ENCODE results near the gene DNMT1. TPM values are rescaled to one million over a fixed set of nuclear protein-coding genes. Genes with fewer than 3 reads are reported as not detected.

The DNMT1 gene
- total RNA-seq, 1 experiment from 2014 or later, result 259 TPM

DNA sequence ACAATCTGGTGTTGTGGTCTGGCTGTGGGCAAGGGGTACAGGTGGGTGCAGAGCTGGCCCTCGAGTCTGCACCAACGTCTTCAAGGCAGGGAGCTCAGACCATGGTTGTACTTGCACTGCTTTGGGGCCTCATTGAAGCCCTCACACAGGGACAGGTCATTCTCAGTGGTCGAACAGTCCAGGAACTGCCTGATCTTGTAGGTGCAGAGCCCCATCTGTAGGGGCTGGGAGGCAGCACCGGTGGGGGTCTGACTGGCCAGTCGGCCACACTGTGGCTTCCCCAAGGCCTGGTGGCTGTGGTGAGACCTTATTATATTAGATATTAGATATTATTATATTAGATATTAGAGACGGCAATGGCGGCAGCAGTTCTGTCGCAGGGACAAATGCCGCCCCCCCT, 22.3 kb upstream of the DNMT1 start:
- no peak for ATAC-seq
- TF ChIP-seq EZH2phosphoT487 (IDR thresholded peaks at IDR 0.05; ENCODE audit: borderline replicate concordance, low read length) (no peak), EZH2 (IDR thresholded peaks at IDR 0.05; ENCODE audit: low read length, unreplicated experiment) (no peak)
- TF ChIP-seq, protein P1, sequence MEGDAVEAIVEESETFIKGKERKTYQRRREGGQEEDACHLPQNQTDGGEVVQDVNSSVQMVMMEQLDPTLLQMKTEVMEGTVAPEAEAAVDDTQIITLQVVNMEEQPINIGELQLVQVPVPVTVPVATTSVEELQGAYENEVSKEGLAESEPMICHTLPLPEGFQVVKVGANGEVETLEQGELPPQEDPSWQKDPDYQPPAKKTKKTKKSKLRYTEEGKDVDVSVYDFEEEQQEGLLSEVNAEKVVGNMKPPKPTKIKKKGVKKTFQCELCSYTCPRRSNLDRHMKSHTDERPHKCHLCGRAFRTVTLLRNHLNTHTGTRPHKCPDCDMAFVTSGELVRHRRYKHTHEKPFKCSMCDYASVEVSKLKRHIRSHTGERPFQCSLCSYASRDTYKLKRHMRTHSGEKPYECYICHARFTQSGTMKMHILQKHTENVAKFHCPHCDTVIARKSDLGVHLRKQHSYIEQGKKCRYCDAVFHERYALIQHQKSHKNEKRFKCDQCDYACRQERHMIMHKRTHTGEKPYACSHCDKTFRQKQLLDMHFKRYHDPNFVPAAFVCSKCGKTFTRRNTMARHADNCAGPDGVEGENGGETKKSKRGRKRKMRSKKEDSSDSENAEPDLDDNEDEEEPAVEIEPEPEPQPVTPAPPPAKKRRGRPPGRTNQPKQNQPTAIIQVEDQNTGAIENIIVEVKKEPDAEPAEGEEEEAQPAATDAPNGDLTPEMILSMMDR (conservative IDR thresholded peaks at IDR 0.05; ENCODE audit: low read depth, low read length), result no peak
- no peak for DNase-seq
- Histone ChIP-seq H3K4me1 (ENCODE audit: insufficient read depth, low read length) (no peaks in the 10 kb centered on the region), H2AFZ (ENCODE audit: low read length) (no peak overlapping the region), H3K27ac (ENCODE audit: low read length) (no peak overlapping the region), H3K36me3 (ENCODE audit: low read depth, low read length) (no peaks in the 10 kb centered on the region), H3F3A (ENCODE audit: low read length, unreplicated experiment) (no peaks in the 10 kb centered on the region), H3K9ac (ENCODE audit: low read length) (no peak overlapping the region), H3K9me3 (ENCODE audit: low read length) (no peaks in the 10 kb centered on the region), H3K9me2 (replicated peaks; ENCODE audit: low read length) (no peaks in the 10 kb centered on the region), H3K79me2 (ENCODE audit: low read length) (no peaks in the 10 kb centered on the region), H3K4me3 (ENCODE audit: low read length) (no peak overlapping the region), H3K27me3 (ENCODE audit: low read length) (no peaks in the 10 kb centered on the region), H4K20me1 (ENCODE audit: low read length) (no peaks in the 10 kb centered on the region), H3K4me2 (ENCODE audit: low read length) (no peak overlapping the region)
- ChIA-PET POLR2A (ENCODE audit: unreplicated experiment) (no interaction called here), CTCF (no interaction called here)
- intact Hi-C loops (cut with micrococcal nuclease), result no loop called here
- no TSS peak for BruUV-seq (replicated peaks)

DNA sequence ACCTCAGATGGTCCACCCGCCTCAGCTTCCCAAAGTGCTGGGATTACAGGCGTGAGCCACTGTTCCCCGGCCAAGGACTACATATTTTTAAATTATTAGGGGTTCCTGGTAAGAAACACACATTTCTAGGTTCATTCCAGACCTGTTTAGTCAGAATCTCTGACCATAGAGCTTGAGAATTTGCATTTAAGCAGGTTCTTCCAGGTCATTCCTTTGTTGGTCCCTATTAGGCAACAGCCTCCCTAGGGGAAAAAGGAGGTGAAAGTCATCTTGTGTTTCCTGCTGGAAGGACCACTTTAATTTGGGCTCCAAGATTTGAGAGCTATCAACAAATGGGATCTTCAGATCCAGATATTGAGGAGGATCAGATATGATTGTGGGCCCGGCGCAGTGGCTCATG, 20.0 kb upstream of the DNMT1 start:
- TF ChIP-seq EZH2phosphoT487 (IDR thresholded peaks at IDR 0.05; ENCODE audit: borderline replicate concordance, low read length), result no peak
- TF ChIP-seq, protein P1 (conservative IDR thresholded peaks at IDR 0.05; ENCODE audit: low read depth, low read length), result no peak
- TF ChIP-seq EZH2 (IDR thresholded peaks at IDR 0.05; ENCODE audit: low read length, unreplicated experiment), result no peak
- H3K4me3 ChIP-seq (ENCODE audit: low read length), result no peak overlapping the region
- no peak overlapping the region for H3K4me2 ChIP-seq (ENCODE audit: low read length)
- no peaks in the 10 kb centered on the region for H3F3A ChIP-seq (ENCODE audit: low read length, unreplicated experiment)
- peaks cover under 1% of the 10 kb centered on the region; the same call in 1 of the 2 replicates for H3K4me1 ChIP-seq (ENCODE audit: insufficient read depth, low read length)
- H4K20me1 ChIP-seq (ENCODE audit: low read length), result no peaks in the 10 kb centered on the region
- no peak overlapping the region for H3K9ac ChIP-seq (ENCODE audit: low read length)
- no peaks in the 10 kb centered on the region for H3K79me2 ChIP-seq (ENCODE audit: low read length)
- no peaks in the 10 kb centered on the region for H3K9me3 ChIP-seq (ENCODE audit: low read length)
- no peak overlapping the region for H2AFZ ChIP-seq (ENCODE audit: low read length)
- no peak overlapping the region for H3K27ac ChIP-seq (ENCODE audit: low read length)
- no peaks in the 10 kb centered on the region for H3K9me2 ChIP-seq (replicated peaks; ENCODE audit: low read length)
- ChIA-PET POLR2A (ENCODE audit: unreplicated experiment) (no interaction called here), CTCF (no interaction called here)
- H3K36me3 ChIP-seq (ENCODE audit: low read depth, low read length), result no peaks in the 10 kb centered on the region
- ATAC-seq, result no peak
- intact Hi-C loops (cut with micrococcal nuclease), result no loop called here
- BruUV-seq (replicated peaks), result no TSS peak
- DNase-seq, result peak; percentile 63
- no peaks in the 10 kb centered on the region for H3K27me3 ChIP-seq (ENCODE audit: low read length)

DNA sequence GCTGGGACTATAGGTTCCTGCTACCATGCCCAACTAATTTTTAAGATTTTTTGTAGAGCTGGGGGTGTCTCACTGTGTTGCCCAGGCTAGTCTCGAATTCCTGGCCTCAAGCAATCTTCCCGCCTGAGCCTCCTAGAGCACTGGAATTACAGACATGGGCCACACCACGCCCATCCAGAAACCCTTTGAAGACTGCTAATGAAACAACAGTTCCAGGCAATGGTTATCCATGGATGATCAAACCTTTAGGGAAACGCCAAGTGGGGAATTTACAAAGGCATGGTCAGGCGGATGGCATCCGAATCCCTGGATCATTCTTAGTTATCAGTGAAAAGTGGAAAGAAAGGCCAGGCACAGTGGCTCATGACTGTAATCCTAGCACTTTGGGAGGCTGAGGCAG, 16.9 kb upstream of the DNMT1 start:
- POLR2A ChIA-PET (ENCODE audit: unreplicated experiment), result no interaction called here

More for the DNA sequence above, 16.9 kb upstream of the DNMT1 start:
- BruUV-seq (replicated peaks), result no TSS peak
- Histone ChIP-seq H3K4me1 (ENCODE audit: insufficient read depth, low read length) (peaks cover 12% of the 10 kb centered on the region), H3F3A (ENCODE audit: low read length, unreplicated experiment) (no peaks in the 10 kb centered on the region), H3K9me3 (ENCODE audit: low read length) (no peaks in the 10 kb centered on the region), H3K27me3 (ENCODE audit: low read length) (no peaks in the 10 kb centered on the region), H3K27ac (ENCODE audit: low read length) (no peak overlapping the region), H3K4me2 (ENCODE audit: low read length) (no peak overlapping the region), H4K20me1 (ENCODE audit: low read length) (no peaks in the 10 kb centered on the region), H3K36me3 (ENCODE audit: low read depth, low read length) (no peaks in the 10 kb centered on the region), H3K79me2 (ENCODE audit: low read length) (no peaks in the 10 kb centered on the region), H2AFZ (ENCODE audit: low read length) (no peak overlapping the region), H3K9me2 (replicated peaks; ENCODE audit: low read length) (no peaks in the 10 kb centered on the region), H3K9ac (ENCODE audit: low read length) (no peak overlapping the region), H3K4me3 (ENCODE audit: low read length) (no peak overlapping the region)
- ATAC-seq (no peak), DNase-seq (no peak)
- CTCF ChIA-PET, result interaction anchor here (0.6 kb wide), 1 partner anchor 8 kb away, joined by 3 read pairs; no protein-coding TSS in a partner anchor
- TF ChIP-seq EZH2phosphoT487 (IDR thresholded peaks at IDR 0.05; ENCODE audit: borderline replicate concordance, low read length), result no peak
- intact Hi-C loops (cut with micrococcal nuclease), result no loop called here

All from PC-3 (cell line).